DOHH2 (cell line): ENCODE data around the gene RELN.

Experiments used
- H3F3A ChIP-seq: fragments of 200-600 bp; sonication (generic), shearing (Covaris generic); 2 replicates; pipeline ENCODE4 v1.6.0; 2016; ENCODE audit warnings: antibody characterized with exemption, mild to moderate bottlenecking; ENCODE audit not compliant: control insufficient read depth, insufficient read depth
- H3K27ac ChIP-seq: fragments of 200-600 bp; sonication (generic); 2 replicates; pipeline ENCODE4 v1.5.1; 2014; ENCODE audit warnings: low read depth, mild to moderate bottlenecking, low read length, moderate library complexity
- H3K27me3 ChIP-seq: fragments of 200-600 bp; sonication (generic); 2 replicates; pipeline ENCODE4 v1.6.1; 2014; ENCODE audit warnings: mild to moderate bottlenecking, low read length, mixed read lengths; ENCODE audit not compliant: control insufficient read depth
- H3K36me3 ChIP-seq: fragments of 200-600 bp; sonication (generic); 2 replicates; pipeline ENCODE4 v1.6.1; 2014; ENCODE audit warnings: mild to moderate bottlenecking, low read length, moderate library complexity, mixed read lengths; ENCODE audit not compliant: control insufficient read depth
- H3K4me1 ChIP-seq: fragments of 200-600 bp; sonication (generic); 2 replicates; pipeline ENCODE4 v1.6.1; 2014; ENCODE audit warnings: mild to moderate bottlenecking, low read length, mixed read lengths; ENCODE audit not compliant: control insufficient read depth
- H3K4me2 ChIP-seq: fragments of 200-600 bp; sonication (generic); 2 replicates; pipeline ENCODE4 v1.6.0; 2014; ENCODE audit warnings: mild to moderate bottlenecking, low read length, moderate library complexity
- H3K4me3 ChIP-seq: fragments of 200-600 bp; sonication (generic); 2 replicates; pipeline ENCODE4 v1.5.1; 2014; ENCODE audit warnings: mild to moderate bottlenecking, low read length, mixed read lengths
- H3K79me2 ChIP-seq: fragments of 200-600 bp; sonication (generic); 2 replicates; pipeline ENCODE4 v1.6.1; 2014; ENCODE audit warnings: mild to moderate bottlenecking, low read length, mixed read lengths; ENCODE audit not compliant: control insufficient read depth
- H3K9me2 ChIP-seq: fragments of 200-600 bp; sonication (generic); replicated peaks from 2 replicates; pipeline ENCODE4 v1.6.1; 2014; ENCODE audit warnings: mild to moderate bottlenecking, low read length, mixed read lengths; ENCODE audit not compliant: control insufficient read depth
- H3K9me3 ChIP-seq: fragments of 200-600 bp; sonication (generic); 2 replicates; pipeline ENCODE4 v1.6.1; 2014; ENCODE audit warnings: antibody characterized with exemption, low read length, mixed read lengths; ENCODE audit not compliant: control insufficient read depth, insufficient read depth
- H4K20me1 ChIP-seq: fragments of 200-600 bp; sonication (generic); 2 replicates; pipeline ENCODE4 v1.6.0; 2014; ENCODE audit warnings: low read depth, mild to moderate bottlenecking, antibody characterized with exemption, low read length, moderate library complexity; ENCODE audit not compliant: control insufficient read depth, insufficient read depth
- EZH2phosphoT487 ChIP-seq: fragments of 200-600 bp; sonication (generic); IDR thresholded peaks from 2 replicates; pipeline ENCODE4 v1.6.1; 2017; ENCODE audit warnings: borderline replicate concordance, mild to moderate bottlenecking, antibody characterized with exemption, low read length, moderate library complexity, mixed read lengths
- TF ChIP-seq, protein P1 (sequence below): fragments of 200-600 bp; sonication (generic); IDR thresholded peaks from one replicate; pipeline ENCODE4 v1.5.1; 2014; ENCODE audit warnings: antibody characterized with exemption, mild to moderate bottlenecking, low read depth, low read length; ENCODE audit not compliant: poor library complexity, severe bottlenecking

Gene RELN

GRCh38 chr7:103592844-103593243 is 396.6 kb downstream of the RELN start:
- Histone ChIP-seq H3K4me3 (no peak overlapping the region), H3K4me1 (no peaks in the 10 kb centered on the region), H4K20me1 (no peaks in the 10 kb centered on the region), H3K27me3 (peaks cover 21% of the 10 kb centered on the region), H3K36me3 (no peaks in the 10 kb centered on the region), H3K27ac (no peak overlapping the region), H3K9me2 (no peaks in the 10 kb centered on the region), H3K9me3 (no peaks in the 10 kb centered on the region), H3F3A (no peaks in the 10 kb centered on the region), H3K79me2 (no peaks in the 10 kb centered on the region), H3K4me2 (no peak overlapping the region)
- TF ChIP-seq, protein P1, sequence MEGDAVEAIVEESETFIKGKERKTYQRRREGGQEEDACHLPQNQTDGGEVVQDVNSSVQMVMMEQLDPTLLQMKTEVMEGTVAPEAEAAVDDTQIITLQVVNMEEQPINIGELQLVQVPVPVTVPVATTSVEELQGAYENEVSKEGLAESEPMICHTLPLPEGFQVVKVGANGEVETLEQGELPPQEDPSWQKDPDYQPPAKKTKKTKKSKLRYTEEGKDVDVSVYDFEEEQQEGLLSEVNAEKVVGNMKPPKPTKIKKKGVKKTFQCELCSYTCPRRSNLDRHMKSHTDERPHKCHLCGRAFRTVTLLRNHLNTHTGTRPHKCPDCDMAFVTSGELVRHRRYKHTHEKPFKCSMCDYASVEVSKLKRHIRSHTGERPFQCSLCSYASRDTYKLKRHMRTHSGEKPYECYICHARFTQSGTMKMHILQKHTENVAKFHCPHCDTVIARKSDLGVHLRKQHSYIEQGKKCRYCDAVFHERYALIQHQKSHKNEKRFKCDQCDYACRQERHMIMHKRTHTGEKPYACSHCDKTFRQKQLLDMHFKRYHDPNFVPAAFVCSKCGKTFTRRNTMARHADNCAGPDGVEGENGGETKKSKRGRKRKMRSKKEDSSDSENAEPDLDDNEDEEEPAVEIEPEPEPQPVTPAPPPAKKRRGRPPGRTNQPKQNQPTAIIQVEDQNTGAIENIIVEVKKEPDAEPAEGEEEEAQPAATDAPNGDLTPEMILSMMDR = no peak
- no peak for TF ChIP-seq EZH2phosphoT487

- H4K20me1 ChIP-seq = no peaks in the 10 kb centered on the region
- TF ChIP-seq, protein P1 = no peak
- no peak for TF ChIP-seq EZH2phosphoT487
Observed at GRCh38 chr7:103592187-103592586, 397.3 kb downstream of the RELN start.

DNA sequence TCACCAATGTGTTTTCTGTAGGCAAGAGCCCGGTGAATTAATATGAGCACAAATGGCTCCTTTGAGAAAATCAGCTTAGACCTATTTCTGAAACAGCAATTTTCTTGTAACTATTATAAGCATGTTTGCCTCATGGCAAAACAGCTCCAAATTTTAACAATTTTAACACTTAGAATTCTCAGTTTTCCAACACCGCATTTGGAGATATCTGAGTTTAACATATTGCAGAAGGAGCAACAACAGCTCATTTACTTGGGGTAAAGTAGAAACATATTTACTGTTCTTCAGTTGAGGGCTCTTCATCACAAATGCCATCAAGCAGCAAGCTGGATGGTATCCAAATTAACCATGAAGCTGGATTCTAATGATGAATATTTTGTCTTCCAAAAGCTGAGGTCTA is 409.4 kb downstream of the RELN start:
- H3K4me3 ChIP-seq = no peak overlapping the region
- H3K4me1 ChIP-seq = no peaks in the 10 kb centered on the region
- no peaks in the 10 kb centered on the region for H3K9me2 ChIP-seq
- H4K20me1 ChIP-seq = no peaks in the 10 kb centered on the region
- H3K36me3 ChIP-seq = no peaks in the 10 kb centered on the region
- no peaks in the 10 kb centered on the region for H3K79me2 ChIP-seq
- no peaks in the 10 kb centered on the region; the same call in 1 of the 2 replicates for H3K27me3 ChIP-seq
- H3K4me2 ChIP-seq = no peak overlapping the region
- no peak for TF ChIP-seq EZH2phosphoT487
- TF ChIP-seq, protein P1 = no peak
- no peaks in the 10 kb centered on the region for H3K9me3 ChIP-seq
- no peaks in the 10 kb centered on the region for H3F3A ChIP-seq
- no peak overlapping the region for H3K27ac ChIP-seq

More at GRCh38 chr7:103592187-103592586, 397.3 kb downstream of the RELN start:
- H3K79me2 ChIP-seq = no peaks in the 10 kb centered on the region
- no peak overlapping the region for H3K4me3 ChIP-seq
- no peaks in the 10 kb centered on the region for H3F3A ChIP-seq
- no peaks in the 10 kb centered on the region for H3K4me1 ChIP-seq
- no peaks in the 10 kb centered on the region for H3K9me3 ChIP-seq
- H3K27me3 ChIP-seq = peaks cover 18% of the 10 kb centered on the region
- H3K4me2 ChIP-seq = no peak overlapping the region
- H3K36me3 ChIP-seq = no peaks in the 10 kb centered on the region
- no peak overlapping the region for H3K27ac ChIP-seq
- no peaks in the 10 kb centered on the region for H3K9me2 ChIP-seq

DNA sequence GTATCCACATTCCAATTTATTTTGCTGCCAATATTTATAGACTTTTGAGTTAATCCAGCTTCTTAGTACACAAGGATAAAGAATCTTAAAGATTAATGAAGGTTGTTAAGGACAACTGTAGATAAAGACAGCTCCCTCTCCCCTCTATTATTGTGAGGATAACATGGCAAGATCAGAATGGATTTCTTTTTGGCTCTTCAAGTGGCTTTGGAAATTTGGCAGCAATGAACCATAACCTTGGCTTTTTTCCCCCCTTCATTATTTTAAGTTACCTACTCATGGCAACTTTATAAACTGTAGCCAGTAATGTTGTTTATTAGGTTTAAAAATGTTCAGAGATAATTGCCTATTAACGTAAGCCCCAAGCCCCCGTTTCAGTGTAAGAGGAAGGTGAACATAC is 412.4 kb downstream of the RELN start:
- H3K4me1 ChIP-seq = no peaks in the 10 kb centered on the region
- H3K27ac ChIP-seq = no peak overlapping the region
- TF ChIP-seq EZH2phosphoT487 = no peak
- TF ChIP-seq, protein P1 = no peak
- no peaks in the 10 kb centered on the region for H3F3A ChIP-seq
- no peak overlapping the region for H3K4me2 ChIP-seq
- no peaks in the 10 kb centered on the region for H3K9me2 ChIP-seq
- no peaks in the 10 kb centered on the region; the same call in 1 of the 2 replicates for H3K27me3 ChIP-seq
- no peak overlapping the region for H3K4me3 ChIP-seq
- H3K36me3 ChIP-seq = no peaks in the 10 kb centered on the region
- H3K9me3 ChIP-seq = no peaks in the 10 kb centered on the region
- no peaks in the 10 kb centered on the region for H4K20me1 ChIP-seq
- no peaks in the 10 kb centered on the region for H3K79me2 ChIP-seq
